ENCODE results near the gene SHH. TPM values are rescaled to one million over a fixed set of nuclear protein-coding genes. Genes with fewer than 3 reads are reported as not detected.

Gene SHH
- polyA plus RNA-seq, 1 donor (not counting 4 experiments of a cell fraction or from before 2014, with no cell fraction given): not detected

DNA sequence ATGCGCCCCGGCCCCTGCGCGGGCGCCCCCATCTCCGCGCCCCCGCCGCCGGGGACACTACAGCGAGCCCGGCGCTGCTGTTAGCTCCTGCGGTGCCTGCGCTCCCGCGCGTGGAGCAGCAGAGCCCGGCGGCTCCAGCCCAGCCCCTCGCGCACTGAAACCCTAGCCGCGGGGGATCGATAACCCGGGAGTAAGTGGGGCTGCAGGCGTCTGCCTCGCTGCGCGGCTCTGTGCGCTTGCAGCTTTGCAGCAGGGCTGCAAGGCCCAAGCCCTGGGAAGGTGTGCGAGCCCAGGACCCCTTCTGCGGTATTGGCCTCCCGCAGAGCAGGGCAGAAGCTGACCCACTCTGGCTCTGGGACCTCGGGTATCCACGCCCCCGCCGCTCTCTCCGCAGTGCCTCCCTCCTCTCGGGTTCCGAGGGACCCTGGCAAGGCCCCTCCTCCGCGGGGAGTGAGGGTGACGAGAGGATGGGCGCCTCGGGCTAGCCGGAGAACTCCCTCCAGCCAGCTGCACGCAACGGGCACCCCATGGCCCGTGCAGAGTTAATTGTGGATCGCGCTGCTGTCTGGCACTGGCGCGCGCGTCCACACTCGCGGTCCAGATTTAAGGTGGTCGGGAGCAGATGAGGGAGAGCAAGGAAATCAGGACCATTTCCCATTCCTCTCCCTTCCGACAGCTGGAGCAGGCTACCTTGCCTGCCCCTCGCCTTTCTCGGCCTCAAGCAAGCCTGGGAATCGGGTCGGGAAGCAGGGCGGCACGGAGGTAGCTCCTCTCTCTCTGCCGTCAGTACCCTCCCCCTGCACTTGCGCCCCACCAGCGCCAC, 2.1 kb downstream of the SHH start:
- Histone ChIP-seq H2AFZ (ENCODE audit: control insufficient read depth, low read length) (no peak overlapping the region), H3K79me2 (ENCODE audit: control insufficient read depth, insufficient read depth, low read length) (no peaks in the 10 kb centered on the region), H3K9me1 (ENCODE audit: control insufficient read depth, extremely low read depth, insufficient read depth, low read length) (no peaks in the 10 kb centered on the region), H3K9ac (ENCODE audit: control insufficient read depth, extremely low read depth, insufficient read depth, low read length) (no peak overlapping the region), H3K4me1 (ENCODE audit: control insufficient read depth, extremely low read depth, insufficient read depth, low read length) (peaks cover 7% of the 10 kb centered on the region), H3K4me3 (ENCODE audit: control insufficient read depth in 2 of 3, extremely low read depth in 1 of 3, insufficient read depth in 2 of 3, low read depth in 1 of 3, low read length in 3 of 3) (no peak overlapping the region), H3K27ac (ENCODE audit: control insufficient read depth, insufficient read depth, low read length) (no peak overlapping the region), H3K36me3 (ENCODE audit: control insufficient read depth in 2 of 2, extremely low read depth in 1 of 2, insufficient read depth in 2 of 2, low read length in 2 of 2) (no peaks in the 10 kb centered on the region), H3K9me3 (ENCODE audit: control insufficient read depth, low read depth, low read length) (no peaks in the 10 kb centered on the region), H4K20me1 (ENCODE audit: control insufficient read depth, extremely low read depth, insufficient read depth, low read length) (no peaks in the 10 kb centered on the region), H3K4me2 (ENCODE audit: control insufficient read depth, extremely low read depth, insufficient read depth, low read depth, low read length) (no peak overlapping the region), H3K27me3 (ENCODE audit: control insufficient read depth, extremely low read depth, insufficient read depth, low read length) (peaks cover 92% of the 10 kb centered on the region)
- dilution Hi-C loops (cut with MboI; ENCODE audit: extremely low pct_ligation_motif_present, low sequenced_read_pairs): loop anchor here (25.0 kb wide), 1 partner anchor 877 kb away; no protein-coding TSS in a partner anchor
- DNase-seq (ENCODE audit: low read depth, low spot score) (no peak), FAIRE-seq (no peak)
- TF ChIP-seq EZH2 (IDR thresholded peaks at IDR 0.05; ENCODE audit: low read length): peak; percentile 98
- TF ChIP-seq, protein P1, sequence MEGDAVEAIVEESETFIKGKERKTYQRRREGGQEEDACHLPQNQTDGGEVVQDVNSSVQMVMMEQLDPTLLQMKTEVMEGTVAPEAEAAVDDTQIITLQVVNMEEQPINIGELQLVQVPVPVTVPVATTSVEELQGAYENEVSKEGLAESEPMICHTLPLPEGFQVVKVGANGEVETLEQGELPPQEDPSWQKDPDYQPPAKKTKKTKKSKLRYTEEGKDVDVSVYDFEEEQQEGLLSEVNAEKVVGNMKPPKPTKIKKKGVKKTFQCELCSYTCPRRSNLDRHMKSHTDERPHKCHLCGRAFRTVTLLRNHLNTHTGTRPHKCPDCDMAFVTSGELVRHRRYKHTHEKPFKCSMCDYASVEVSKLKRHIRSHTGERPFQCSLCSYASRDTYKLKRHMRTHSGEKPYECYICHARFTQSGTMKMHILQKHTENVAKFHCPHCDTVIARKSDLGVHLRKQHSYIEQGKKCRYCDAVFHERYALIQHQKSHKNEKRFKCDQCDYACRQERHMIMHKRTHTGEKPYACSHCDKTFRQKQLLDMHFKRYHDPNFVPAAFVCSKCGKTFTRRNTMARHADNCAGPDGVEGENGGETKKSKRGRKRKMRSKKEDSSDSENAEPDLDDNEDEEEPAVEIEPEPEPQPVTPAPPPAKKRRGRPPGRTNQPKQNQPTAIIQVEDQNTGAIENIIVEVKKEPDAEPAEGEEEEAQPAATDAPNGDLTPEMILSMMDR (optimal IDR thresholded peaks at IDR 0.05 in 1 of 3, IDR thresholded peaks at IDR 0.05 in 1 of 3, conservative IDR thresholded peaks at IDR 0.05 in 1 of 3; ENCODE audit: extremely low read depth in 1 of 3, insufficient read depth in 2 of 3, low read length in 3 of 3): no peak

DNA sequence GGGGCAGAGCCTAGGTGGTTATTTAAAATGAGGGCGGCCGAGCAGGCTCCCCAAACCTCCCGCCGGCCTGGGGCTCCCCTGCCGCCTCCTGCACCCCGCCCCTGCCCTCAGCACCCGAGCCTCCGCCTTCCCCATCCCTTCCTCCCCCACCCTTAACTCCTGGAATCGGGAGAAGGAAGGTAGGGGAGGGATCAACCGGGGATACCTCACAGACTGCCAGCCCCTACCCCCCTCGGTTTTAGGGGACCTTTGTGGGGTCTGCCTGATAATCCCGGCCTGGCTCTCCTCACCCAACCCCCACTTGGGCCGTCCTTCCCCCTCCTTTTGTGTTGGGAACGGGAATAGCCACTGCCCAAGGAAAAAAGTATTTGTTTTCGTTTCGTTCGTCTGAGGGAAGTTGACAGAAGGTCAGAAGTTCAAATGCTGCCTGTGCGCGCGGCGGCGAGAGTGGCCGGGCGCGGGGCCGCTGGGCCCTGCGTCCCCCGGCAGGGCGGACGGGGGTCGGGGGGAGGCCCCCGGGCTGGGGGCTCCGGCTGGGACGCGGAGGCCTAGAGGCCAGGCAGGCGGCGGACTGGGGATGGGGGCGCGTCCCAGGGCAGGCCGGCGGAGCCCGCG, 2.8 kb downstream of the SHH start:
- H3K27me3 ChIP-seq (ENCODE audit: control insufficient read depth, extremely low read depth, insufficient read depth, low read length): peaks cover 96% of the 10 kb centered on the region
- TF ChIP-seq, protein P1 (optimal IDR thresholded peaks at IDR 0.05 in 1 of 3, IDR thresholded peaks at IDR 0.05 in 1 of 3, conservative IDR thresholded peaks at IDR 0.05 in 1 of 3; ENCODE audit: extremely low read depth in 1 of 3, insufficient read depth in 2 of 3, low read length in 3 of 3): no peak
- no peak for TF ChIP-seq EZH2 (IDR thresholded peaks at IDR 0.05; ENCODE audit: low read length)
- no peak overlapping the region for H2AFZ ChIP-seq (ENCODE audit: control insufficient read depth, low read length)
- H3K9me3 ChIP-seq (ENCODE audit: control insufficient read depth, low read depth, low read length): no peaks in the 10 kb centered on the region
- DNase-seq (ENCODE audit: low read depth, low spot score): no peak
- no peak overlapping the region for H3K27ac ChIP-seq (ENCODE audit: control insufficient read depth, insufficient read depth, low read length)
- peaks cover 13% of the 10 kb centered on the region for H3K4me1 ChIP-seq (ENCODE audit: control insufficient read depth, extremely low read depth, insufficient read depth, low read length)
- H3K4me2 ChIP-seq (ENCODE audit: control insufficient read depth, extremely low read depth, insufficient read depth, low read depth, low read length): peak overlapping the region; percentile 45
- peak overlapping the region in 1 of 3 experiments; percentile 5 for H3K4me3 ChIP-seq (ENCODE audit: control insufficient read depth in 2 of 3, extremely low read depth in 1 of 3, insufficient read depth in 2 of 3, low read depth in 1 of 3, low read length in 3 of 3)
- no peaks in the 10 kb centered on the region for H3K79me2 ChIP-seq (ENCODE audit: control insufficient read depth, insufficient read depth, low read length)
- dilution Hi-C loops (cut with MboI; ENCODE audit: extremely low pct_ligation_motif_present, low sequenced_read_pairs): loop anchor here (25.0 kb wide), 1 partner anchor 878 kb away; no protein-coding TSS in a partner anchor
- no peaks in the 10 kb centered on the region for H4K20me1 ChIP-seq (ENCODE audit: control insufficient read depth, extremely low read depth, insufficient read depth, low read length)
- H3K9ac ChIP-seq (ENCODE audit: control insufficient read depth, extremely low read depth, insufficient read depth, low read length): no peak overlapping the region
- FAIRE-seq: no peak
- no peaks in the 10 kb centered on the region for H3K36me3 ChIP-seq (ENCODE audit: control insufficient read depth in 2 of 2, extremely low read depth in 1 of 2, insufficient read depth in 2 of 2, low read length in 2 of 2)
- H3K9me1 ChIP-seq (ENCODE audit: control insufficient read depth, extremely low read depth, insufficient read depth, low read length): no peaks in the 10 kb centered on the region
